HG03097 (cell line): ENCODE data around the gene NEK6.
"Not testable (repeated sequence)": the region's sequence is repeated elsewhere in the genome, so short reads cannot be mapped to it uniquely, and the experiment has no call there.

Experiments used
- ATAC-seq: cut with Tn5 transposase; IDR thresholded peaks from one replicate; pipeline ENCODE4 v1.9.1; 2021; ENCODE audit not compliant: unreplicated experiment, low FRiP score

Gene NEK6

GRCh38 chr9:124225945-124226344, 31.8 kb upstream of the NEK6 start:
- no peak for ATAC-seq

- no peak for ATAC-seq
Measured at GRCh38 chr9:124228516-124228915, 29.2 kb upstream of the NEK6 start.

- ATAC-seq, result no peak
Measured at GRCh38 chr9:124231095-124231737, 26.5 kb upstream of the NEK6 start.

- ATAC-seq, result no peak
Measured at GRCh38 chr9:124238546-124239140, 19.1 kb upstream of the NEK6 start.

- ATAC-seq, result peak; percentile 51
Measured at GRCh38 chr9:124239249-124240073, 18.3 kb upstream of the NEK6 start.

- no peak for ATAC-seq
Measured at GRCh38 chr9:124242331-124243194, 15.2 kb upstream of the NEK6 start.

- not testable (repeated sequence) for ATAC-seq
Measured at GRCh38 chr9:124247393-124247792, 10.4 kb upstream of the NEK6 start.

- no peak for ATAC-seq
Measured at GRCh38 chr9:124248066-124248465, 9.7 kb upstream of the NEK6 start.

GRCh38 chr9:124248960-124249359, 8.8 kb upstream of the NEK6 start:
- no peak for ATAC-seq

GRCh38 chr9:124251204-124251603, 6.5 kb upstream of the NEK6 start:
- ATAC-seq, result no peak

- ATAC-seq, result no peak
Measured at GRCh38 chr9:124251605-124252378, 6.0 kb upstream of the NEK6 start.

- ATAC-seq, result not testable (repeated sequence)
Measured at GRCh38 chr9:124252878-124253277, 4.9 kb upstream of the NEK6 start.

- peak; percentile 45 for ATAC-seq
Measured at GRCh38 chr9:124254261-124254682, 3.5 kb upstream of the NEK6 start.

- no peak for ATAC-seq
Measured at GRCh38 chr9:124255222-124255621, 2.5 kb upstream of the NEK6 start.

- ATAC-seq, result no peak
Measured at GRCh38 chr9:124256517-124257069, 1.2 kb upstream of the NEK6 start.

GRCh38 chr9:124257070-124257843, 492 bp upstream of the NEK6 start:
- ATAC-seq, result no peak

- ATAC-seq, result no peak
Measured at GRCh38 chr9:124258607-124259157, 933 bp downstream of the NEK6 start.

GRCh38 chr9:124259158-124259808, 1.5 kb downstream of the NEK6 start:
- no peak for ATAC-seq
